ENCODE measurements around the gene HYAL2. TPM values are rescaled to one million over a fixed set of nuclear protein-coding genes. Genes with fewer than 3 reads are reported as not detected.
A peak's percentile ranks its signal among the peaks of the same experiment; 100 is the strongest.
"Not testable (repeated sequence)": the region's sequence is repeated elsewhere in the genome, so short reads cannot be mapped to it uniquely, and the experiment has no call there.

Gene HYAL2
- total RNA-seq, 2 donors from 2014 or later = 1.6 to 2.1 TPM

DNA sequence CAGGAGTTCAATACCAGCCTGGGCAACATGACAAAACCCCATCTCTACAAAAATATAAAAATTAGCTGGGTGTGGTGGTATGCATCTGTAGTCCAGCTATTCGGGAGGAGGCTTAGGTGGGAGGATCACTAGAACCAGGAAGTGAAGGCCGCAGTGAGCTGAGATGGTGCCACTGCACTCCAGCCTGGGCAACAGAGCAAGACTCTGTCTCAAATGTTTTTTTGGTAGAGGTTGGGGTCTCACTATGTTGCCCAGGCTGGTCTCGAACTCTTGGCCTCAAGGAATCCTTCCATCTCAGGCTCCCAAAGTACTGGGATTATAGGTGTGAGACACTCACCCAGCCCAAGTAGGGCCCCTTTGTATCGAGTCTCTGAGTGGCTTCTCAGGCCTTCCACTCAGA is 28.5 kb downstream of the HYAL2 start:
- no peaks in the 10 kb centered on the region for H3K9me3 ChIP-seq (ENCODE audit: control insufficient read depth, low read length, poor library complexity, severe bottlenecking)
- ATAC-seq = no peak
- no peaks in the 10 kb centered on the region for H3K36me3 Mint-ChIP-seq (ENCODE audit: low read depth)
- DNase-seq = no peak
- H3K4me1 Mint-ChIP-seq = peaks cover 24% of the 10 kb centered on the region
- no peak overlapping the region for H3K4me3 Mint-ChIP-seq
- H3K27me3 Mint-ChIP-seq = no peaks in the 10 kb centered on the region
- H3K27ac Mint-ChIP-seq = no peak overlapping the region

DNA sequence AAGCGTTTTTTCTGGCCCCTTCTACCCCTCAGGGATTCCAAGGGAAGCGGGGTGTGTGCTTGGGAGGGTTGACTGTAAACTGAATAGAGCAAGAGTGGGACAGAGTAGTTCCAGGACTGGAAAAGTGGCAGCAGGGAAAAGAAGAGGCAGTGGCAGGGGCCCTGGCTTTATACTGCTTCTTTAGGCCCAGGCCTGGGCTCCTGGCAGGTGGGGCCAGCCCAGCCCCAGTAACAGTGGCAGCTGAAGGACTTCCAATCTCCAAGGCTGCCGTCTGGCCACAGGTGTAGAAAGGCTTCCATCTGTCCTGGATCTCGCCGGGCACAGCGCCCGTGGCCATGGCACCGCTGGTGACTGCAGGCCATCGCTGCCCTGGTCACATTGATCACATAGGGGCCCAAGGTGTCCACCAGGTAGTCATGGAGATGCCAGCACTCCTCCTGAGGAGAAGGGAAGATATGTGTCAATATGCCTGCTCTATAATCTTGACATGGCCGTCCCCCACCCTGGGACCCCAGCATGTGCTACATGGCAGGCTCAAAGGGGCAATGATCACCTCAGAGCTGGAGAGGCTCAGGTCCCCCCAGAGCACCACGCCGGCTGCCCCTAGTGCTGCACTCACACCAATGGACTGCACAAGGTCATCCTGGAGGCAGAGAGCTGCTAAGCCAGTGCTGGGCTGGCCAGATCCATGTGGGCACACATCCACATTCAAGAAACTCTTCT is 29.3 kb downstream of the HYAL2 start:
- Mint-ChIP-seq H3K27me3 (no peaks in the 10 kb centered on the region), H3K4me3 (peak overlapping the region; percentile 92), H3K36me3 (ENCODE audit: low read depth) (no peaks in the 10 kb centered on the region), H3K4me1 (peaks cover 18% of the 10 kb centered on the region), H3K27ac (peak overlapping the region; percentile 89)
- H3K9me3 ChIP-seq (ENCODE audit: control insufficient read depth, low read length, poor library complexity, severe bottlenecking) = no peaks in the 10 kb centered on the region
- no peak for DNase-seq
- no peak for ATAC-seq

DNA sequence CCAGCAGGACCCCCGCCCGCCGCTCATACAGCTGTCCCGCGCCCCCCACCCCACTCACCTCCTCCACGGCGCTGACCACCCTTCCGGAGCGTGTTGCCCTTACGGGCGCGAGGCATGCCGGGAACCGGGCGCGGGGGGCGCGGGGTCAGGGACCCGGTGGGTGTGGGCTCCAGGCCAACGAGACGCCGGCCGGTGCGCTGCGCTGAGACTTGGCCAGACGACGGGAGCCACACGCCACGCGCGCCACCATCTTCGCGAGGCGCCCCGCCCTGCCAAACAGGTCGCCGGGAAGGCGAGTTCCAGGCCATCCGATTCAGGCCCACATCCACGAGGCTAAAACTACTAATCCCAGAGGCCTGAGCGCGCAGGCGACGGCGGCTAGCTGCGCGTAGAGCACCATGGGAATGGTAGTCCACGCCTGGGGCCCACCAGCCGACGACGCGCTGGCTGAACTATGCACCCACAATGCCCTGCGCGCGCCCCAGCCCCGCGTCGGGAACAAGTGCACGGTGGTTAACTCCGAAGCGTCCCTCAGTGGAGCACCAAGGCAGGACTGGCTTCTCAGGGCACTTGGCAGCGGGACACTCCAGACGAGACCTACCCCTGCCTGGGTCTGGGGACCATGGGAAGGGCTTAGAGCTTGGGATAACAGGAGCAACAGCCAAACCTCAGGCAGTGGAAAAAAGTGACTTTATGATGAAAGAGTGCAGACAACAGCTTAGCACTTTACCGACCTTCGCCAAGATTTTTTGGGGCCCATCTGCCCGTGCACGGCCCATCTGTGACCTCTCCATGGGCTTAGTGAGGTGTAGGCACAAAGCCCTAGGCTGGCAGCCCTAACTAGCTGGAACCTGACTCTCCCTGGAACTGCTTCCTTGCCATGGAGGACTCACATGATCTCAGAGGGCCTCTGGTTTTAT is 30.1 kb downstream of the HYAL2 start, which contains the start of gene IFRD2:
IFRD2 (minus strand) TSS at position 271 of the 920 bp plus-strand sequence; CDS start at position 116, 155 bp downstream.
- Mint-ChIP-seq H3K4me3 (peak within 1 kb of the TSS; percentile 92), H3K27ac (peak within 1 kb of the TSS; percentile 89), H3K4me1 (peaks cover 14% of the 10 kb centered on the region), H3K36me3 (ENCODE audit: low read depth) (no peaks in the 10 kb centered on the region), H3K27me3 (no peaks in the 10 kb centered on the region)
- DNase-seq = peak; percentile 90 to 93 (median 92)
- ATAC-seq = peak; percentile 99
- no peaks in the 10 kb centered on the region for H3K9me3 ChIP-seq (ENCODE audit: control insufficient read depth, low read length, poor library complexity, severe bottlenecking)

DNA sequence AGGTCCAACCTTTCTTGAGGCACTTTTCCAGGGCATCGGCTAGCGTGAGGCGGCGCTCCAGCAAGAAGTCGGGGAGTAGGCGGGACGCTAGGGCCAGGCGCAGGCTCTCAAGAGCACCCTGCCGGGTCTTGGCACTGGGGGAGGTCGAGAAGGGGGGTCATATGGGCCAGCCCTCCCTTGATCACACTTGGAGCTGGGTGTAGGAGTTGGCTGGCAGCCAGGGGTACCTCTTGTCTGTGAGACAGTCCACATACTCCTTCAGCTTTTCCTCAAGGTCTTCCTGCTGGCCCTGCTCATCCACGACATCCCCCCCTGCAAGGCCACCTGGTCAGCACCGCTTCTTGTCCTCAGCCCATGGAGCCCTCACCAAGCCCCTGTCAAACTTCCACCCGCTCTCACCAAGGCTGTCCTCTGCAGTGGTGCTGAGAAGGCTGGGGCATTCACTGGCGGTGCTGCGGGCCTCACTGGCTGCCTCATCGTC is 32.3 kb downstream of the HYAL2 start:
- H3K36me3 Mint-ChIP-seq (ENCODE audit: low read depth) = no peaks in the 10 kb centered on the region
- H3K9me3 ChIP-seq (ENCODE audit: control insufficient read depth, low read length, poor library complexity, severe bottlenecking) = no peaks in the 10 kb centered on the region
- no peak overlapping the region for H3K27ac Mint-ChIP-seq
- peaks cover 14% of the 10 kb centered on the region for H3K4me1 Mint-ChIP-seq
- DNase-seq = no peak
- no peak for ATAC-seq
- no peak overlapping the region for H3K4me3 Mint-ChIP-seq
- H3K27me3 Mint-ChIP-seq = no peaks in the 10 kb centered on the region

DNA sequence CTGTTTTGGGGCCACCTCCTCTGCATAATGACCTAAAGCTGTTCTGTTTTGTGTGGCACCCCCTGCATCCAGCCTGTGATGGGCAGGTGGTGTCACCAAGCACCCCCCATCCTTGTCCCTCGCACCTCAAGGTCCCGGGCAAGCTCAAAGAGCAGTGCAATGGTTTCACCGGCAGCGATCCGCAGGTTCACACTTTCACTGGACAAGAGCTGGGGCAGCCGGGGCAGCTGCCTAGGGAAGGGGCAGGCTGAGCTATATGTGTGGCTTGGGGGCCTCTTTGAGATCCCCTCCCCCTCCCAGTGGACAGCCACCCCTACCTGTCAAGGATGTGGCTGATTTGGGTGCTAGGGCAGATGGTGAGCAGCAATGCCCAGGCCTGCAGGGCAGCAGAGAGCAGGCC is 33.4 kb downstream of the HYAL2 start:
- DNase-seq (no peak), ATAC-seq (no peak)
- H3K27me3 Mint-ChIP-seq = no peaks in the 10 kb centered on the region
- H3K9me3 ChIP-seq (ENCODE audit: control insufficient read depth, low read length, poor library complexity, severe bottlenecking) = no peaks in the 10 kb centered on the region
- H3K4me3 Mint-ChIP-seq = no peak overlapping the region
- H3K27ac Mint-ChIP-seq = no peak overlapping the region
- H3K36me3 Mint-ChIP-seq (ENCODE audit: low read depth) = no peaks in the 10 kb centered on the region
- peaks cover 14% of the 10 kb centered on the region for H3K4me1 Mint-ChIP-seq

DNA sequence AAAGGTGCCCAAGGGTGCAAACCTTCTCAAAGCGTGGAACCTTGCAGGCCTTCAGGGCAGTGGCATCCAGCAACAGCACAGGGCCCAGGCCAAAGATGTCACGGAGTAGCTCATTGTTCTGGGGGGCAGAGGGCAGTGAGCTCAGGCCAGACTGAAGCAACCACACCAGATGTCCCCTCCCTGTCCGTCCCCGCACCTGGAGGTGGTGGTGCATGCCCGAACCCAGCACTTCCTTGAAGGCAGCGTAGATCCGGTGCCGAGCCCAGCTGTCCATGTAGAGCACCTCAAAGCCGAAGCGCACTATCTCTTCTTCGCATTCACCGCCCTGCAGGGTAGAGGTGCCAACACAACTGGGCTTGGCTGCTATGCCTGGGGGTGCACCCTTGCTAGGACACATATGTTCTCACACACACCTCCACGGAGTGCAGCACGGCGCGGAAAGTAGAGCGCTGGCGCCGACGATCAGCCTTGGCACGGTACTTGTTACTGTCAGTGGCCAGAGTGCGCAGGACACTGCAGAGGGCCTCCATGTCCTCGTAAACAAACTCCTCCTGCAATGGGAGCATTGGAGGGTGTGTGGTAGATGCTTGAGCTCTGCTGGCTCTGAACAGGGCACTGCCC is 34.0 kb downstream of the HYAL2 start:
- Mint-ChIP-seq H3K36me3 (ENCODE audit: low read depth) (no peaks in the 10 kb centered on the region), H3K27ac (no peak overlapping the region), H3K4me1 (peaks cover 14% of the 10 kb centered on the region), H3K4me3 (no peak overlapping the region), H3K27me3 (no peaks in the 10 kb centered on the region)
- DNase-seq (no peak), ATAC-seq (no peak)
- H3K9me3 ChIP-seq (ENCODE audit: control insufficient read depth, low read length, poor library complexity, severe bottlenecking) = no peaks in the 10 kb centered on the region

DNA sequence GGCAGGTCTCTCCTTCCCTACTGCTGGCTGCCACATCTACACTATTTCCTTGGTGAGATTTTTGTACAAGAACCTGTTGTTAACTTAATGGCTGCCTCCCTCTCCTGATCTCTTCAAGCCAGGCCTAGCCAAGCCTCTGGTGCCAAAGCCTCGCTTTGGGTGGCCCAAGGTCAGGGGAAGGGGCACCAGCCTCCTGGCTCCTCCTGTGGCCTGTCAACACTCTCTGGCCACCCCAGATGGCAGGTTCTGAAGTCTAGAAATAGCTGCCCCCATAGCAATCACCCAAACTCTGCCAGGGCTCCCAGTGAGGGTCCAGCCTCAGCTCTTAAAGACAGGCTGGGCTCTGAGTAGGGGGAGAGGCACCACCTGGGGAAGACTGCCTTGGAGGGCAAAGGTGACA is 35.3 kb downstream of the HYAL2 start:
- Mint-ChIP-seq H3K4me1 (peaks cover 7% of the 10 kb centered on the region), H3K27ac (no peak overlapping the region), H3K4me3 (no peak overlapping the region), H3K36me3 (ENCODE audit: low read depth) (no peaks in the 10 kb centered on the region), H3K27me3 (no peaks in the 10 kb centered on the region)
- no peak for DNase-seq
- ATAC-seq = no peak
- no peaks in the 10 kb centered on the region for H3K9me3 ChIP-seq (ENCODE audit: control insufficient read depth, low read length, poor library complexity, severe bottlenecking)

DNA sequence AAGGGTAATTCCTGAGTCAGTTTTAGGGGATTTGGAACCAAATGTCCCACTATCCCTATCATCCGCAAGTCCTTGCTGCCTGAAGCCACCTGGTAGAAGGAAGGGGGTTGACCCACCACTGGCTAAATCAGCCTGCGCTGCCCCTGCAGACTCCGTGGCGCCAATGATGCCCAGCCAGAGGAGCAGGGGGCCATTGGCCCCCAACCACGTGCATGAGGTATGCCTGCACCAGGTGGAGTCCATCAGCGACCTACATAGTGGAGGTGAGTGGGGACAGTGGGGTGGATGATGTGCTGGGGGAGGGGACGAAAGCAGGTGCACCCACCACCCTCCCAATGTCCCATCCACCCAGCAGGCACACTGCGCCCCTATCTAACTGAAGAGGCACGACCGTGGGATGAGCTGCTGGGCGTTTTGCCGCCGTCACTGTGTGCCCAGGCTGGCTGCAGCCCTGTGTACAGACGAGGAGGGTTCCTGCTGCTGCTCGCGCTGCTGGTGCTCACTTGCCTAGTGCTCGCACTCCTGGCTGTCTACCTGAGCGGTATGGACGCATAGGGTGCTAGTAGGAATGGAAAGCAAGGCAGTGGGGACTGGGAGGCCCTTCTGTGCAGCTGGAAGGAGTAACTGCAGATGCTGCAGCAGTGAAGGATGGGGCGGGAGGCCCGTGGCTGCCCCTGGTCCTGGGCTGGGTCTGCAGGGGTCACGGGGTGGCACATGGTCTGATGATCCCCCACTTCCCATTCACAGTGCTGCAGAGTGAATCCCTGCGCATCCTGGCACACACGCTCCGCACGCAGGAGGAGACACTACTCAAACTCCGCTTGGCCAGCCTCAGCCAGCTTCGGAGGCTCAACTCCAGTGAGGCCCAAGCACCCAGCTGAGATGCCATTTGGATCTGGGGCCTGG is 36.0 kb downstream of the HYAL2 start:
- H3K4me1 Mint-ChIP-seq = peaks cover 7% of the 10 kb centered on the region
- DNase-seq (no peak), ATAC-seq (no peak)
- H3K27ac Mint-ChIP-seq = no peak overlapping the region
- no peak overlapping the region for H3K4me3 Mint-ChIP-seq
- no peaks in the 10 kb centered on the region for H3K9me3 ChIP-seq (ENCODE audit: control insufficient read depth, low read length, poor library complexity, severe bottlenecking)
- H3K27me3 Mint-ChIP-seq = no peaks in the 10 kb centered on the region
- H3K36me3 Mint-ChIP-seq (ENCODE audit: low read depth) = no peaks in the 10 kb centered on the region

DNA sequence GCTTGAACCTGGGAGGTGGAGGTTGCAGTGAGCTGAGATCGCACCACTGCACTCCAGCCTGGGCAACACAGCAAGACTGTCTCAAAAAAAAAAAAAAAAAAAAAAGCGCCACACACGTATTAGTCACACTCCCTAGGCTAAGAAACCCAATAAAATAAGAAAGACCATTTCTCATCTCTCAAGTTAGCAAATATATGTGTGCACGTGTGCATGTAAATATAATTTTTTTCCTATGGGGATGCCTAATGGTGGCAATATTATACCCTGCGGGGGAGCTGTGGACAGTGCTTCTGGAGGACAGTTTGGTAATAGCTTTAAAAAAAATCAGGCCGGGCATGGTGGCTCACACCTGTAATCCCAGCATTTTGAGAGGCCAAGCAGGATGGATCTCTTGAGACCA is 38.4 kb downstream of the HYAL2 start:
- not testable (repeated sequence) for ATAC-seq; DNase-seq; H3K36me3 Mint-ChIP-seq (ENCODE audit: low read depth); H3K4me1 Mint-ChIP-seq; H3K27ac Mint-ChIP-seq; H3K9me3 ChIP-seq (ENCODE audit: control insufficient read depth, low read length, poor library complexity, severe bottlenecking); H3K4me3 Mint-ChIP-seq; H3K27me3 Mint-ChIP-seq

DNA sequence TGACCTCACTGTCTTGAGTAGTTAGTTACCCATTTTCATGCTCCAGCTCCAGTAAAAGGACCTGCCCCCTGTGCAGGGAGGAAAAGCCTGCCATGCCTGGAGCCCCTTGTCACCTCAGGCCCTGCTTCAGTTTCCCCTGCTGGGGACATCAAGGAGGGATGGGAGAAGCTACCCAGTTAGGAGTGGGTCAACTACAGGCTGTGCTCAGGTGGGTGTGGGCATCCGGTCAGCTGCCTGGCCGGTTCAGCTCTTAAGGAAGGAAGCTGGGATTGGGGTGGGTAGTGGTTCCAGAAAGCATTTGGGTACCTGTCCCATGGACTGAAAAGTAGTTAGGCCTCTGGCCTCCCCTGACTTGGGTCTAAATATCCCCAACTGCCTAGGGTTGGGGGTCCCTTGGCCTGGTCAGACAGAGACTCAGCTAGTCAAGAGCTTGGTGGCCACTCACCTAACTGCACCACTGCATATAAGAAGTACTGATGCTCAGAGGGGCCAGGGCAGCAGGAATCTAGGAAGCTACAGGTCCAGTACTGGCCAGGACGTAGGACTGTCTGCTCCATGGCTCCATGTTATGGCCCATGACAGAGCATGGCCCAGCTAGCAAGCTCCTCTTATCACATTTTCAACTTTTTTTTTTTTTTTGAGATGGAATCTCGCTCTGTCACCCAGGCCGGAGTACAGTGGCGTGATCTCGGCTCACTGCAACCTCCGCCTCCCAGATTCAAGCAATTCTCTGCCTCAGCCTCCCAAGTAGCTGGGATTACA is 43.1 kb downstream of the HYAL2 start:
- H3K4me3 Mint-ChIP-seq = no peak overlapping the region
- H3K27me3 Mint-ChIP-seq = peaks cover 19% of the 10 kb centered on the region
- ATAC-seq (no peak), DNase-seq (no peak)
- H3K4me1 Mint-ChIP-seq = peaks cover 10% of the 10 kb centered on the region
- H3K9me3 ChIP-seq (ENCODE audit: control insufficient read depth, low read length, poor library complexity, severe bottlenecking) = no peaks in the 10 kb centered on the region
- H3K36me3 Mint-ChIP-seq (ENCODE audit: low read depth) = peaks cover 2% of the 10 kb centered on the region
- no peak overlapping the region for H3K27ac Mint-ChIP-seq

DNA sequence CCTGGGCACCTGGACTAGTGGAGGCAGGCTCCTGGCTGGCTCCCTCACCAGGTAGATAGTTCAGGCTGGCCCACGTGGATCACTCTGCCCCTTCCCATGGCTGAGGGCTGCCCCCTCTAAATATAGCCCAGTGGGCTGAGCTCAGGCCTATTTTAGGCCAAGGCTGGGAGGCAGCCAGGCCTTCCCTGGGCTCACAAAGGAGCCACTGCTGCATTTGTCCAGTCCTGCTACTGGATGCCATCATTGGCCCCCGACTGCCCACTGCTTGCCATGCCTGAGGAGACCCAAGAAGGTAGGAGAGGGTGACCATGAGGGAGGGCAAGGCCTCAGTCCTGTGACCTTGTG is 43.7 kb downstream of the HYAL2 start, which contains the start of gene LSMEM2:
LSMEM2 (plus strand) TSS at position 208 of the 345 bp plus-strand sequence; CDS start at position 235, 27 bp downstream.
- ATAC-seq (no peak), DNase-seq (no peak)
- Mint-ChIP-seq H3K27me3 (peaks cover 25% of the 10 kb centered on the region), H3K4me3 (no peak within 1 kb of the TSS), H3K27ac (no peak within 1 kb of the TSS), H3K4me1 (peaks cover 14% of the 10 kb centered on the region), H3K36me3 (ENCODE audit: low read depth) (peaks cover 5% of the 10 kb centered on the region)
- no peaks in the 10 kb centered on the region for H3K9me3 ChIP-seq (ENCODE audit: control insufficient read depth, low read length, poor library complexity, severe bottlenecking)
